Sciatic nerve (tissue), 2 donors: ENCODE measurements around the gene POTEJ. TPM values are rescaled to one million over a fixed set of nuclear protein-coding genes. Genes with fewer than 3 reads are reported as not detected.
A peak's percentile ranks its signal among the peaks of the same experiment; 100 is the strongest.
"Not testable (repeated sequence)": the region's sequence is repeated elsewhere in the genome, so short reads cannot be mapped to it uniquely, and the experiment has no call there.

Source experiments
- ATAC-seq: fragments of 200-7000 bp; cut with Tn5 transposase; one replicate; pipeline ENCODE4 v1.9.1; 2020; ENCODE audit warnings: mild to moderate bottlenecking, moderate library complexity
- DNase-seq: peaks from one replicate; pipeline ENCODE4 v3.0.0-alpha.2; 2020; ENCODE audit warnings: low spot score
- intact Hi-C: fragments of 100-400 bp; cut with DNase I; formaldehyde crosslinking; loops from one replicate; pipeline ENCODE4 v1.14.2; 2022
- total RNA-seq: library from RNA; stranded (reverse); fragmentation: NEBNext Ultra II Directional; extraction: Animal tissue kit (Norgen Biotek cat#: 25700); gene quantifications from one replicate; pipeline ENCODE4 v1.2.1, GENCODE V29; 2021
- donor health status: DM: no; HTN: no; CAD: no.
- donor health status: DM: no; HTN: no; CAD: no.

Gene POTEJ
- not detected for total RNA-seq

DNA sequence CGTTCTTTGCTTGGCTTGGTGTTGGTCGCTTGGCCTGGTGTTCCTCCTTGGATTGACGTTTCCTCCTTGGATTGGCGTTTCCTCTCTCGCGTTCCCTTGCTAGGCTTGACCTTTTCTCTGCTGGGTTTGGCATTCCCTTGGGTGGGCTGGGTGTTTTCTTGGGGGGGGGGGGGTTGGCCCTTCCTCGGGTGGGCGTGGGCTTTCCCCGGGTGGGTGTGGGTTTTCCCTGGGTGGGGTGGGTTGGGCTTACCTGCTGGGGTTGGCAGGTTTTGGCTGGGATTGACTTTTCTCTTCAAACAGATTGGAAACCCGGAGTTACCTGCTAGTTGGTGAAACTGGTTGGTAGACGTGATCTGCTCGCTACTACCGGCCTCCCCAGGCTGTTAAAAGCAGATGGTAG, at the start of gene POTEJ:
Gene POTEJ (plus strand): TSS at position 301 of the 400 bp plus-strand sequence. CDS start 93 bp downstream, at position 394.
- ATAC-seq, DNase-seq, intact Hi-C loops: not testable (repeated sequence)

DNA sequence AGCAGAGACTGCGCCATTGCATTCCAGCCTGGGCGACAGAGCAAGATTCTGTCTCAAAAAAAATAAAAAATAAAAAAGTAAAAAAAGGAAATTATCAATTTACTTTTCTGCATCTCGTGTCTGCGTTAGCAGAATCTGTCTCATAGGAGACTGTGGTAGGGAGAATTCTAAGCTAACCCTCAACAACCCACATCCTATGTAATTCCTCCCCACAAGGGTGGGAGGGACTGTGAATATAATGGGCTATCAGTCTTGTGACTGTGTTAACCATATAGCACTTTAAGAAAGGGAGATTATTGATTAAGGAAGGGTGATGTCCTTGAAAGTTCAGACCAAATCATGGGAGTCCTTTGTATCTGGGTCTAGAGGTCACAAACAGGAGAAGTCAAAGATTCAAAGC, 45.1 kb upstream of the POTEJ start:
- DNase-seq, intact Hi-C loops, ATAC-seq: not testable (repeated sequence)

GRCh38 chr2:130571929-130572328, 39.3 kb upstream of the POTEJ start:
- DNase-seq, ATAC-seq, intact Hi-C loops: not testable (repeated sequence)

DNA sequence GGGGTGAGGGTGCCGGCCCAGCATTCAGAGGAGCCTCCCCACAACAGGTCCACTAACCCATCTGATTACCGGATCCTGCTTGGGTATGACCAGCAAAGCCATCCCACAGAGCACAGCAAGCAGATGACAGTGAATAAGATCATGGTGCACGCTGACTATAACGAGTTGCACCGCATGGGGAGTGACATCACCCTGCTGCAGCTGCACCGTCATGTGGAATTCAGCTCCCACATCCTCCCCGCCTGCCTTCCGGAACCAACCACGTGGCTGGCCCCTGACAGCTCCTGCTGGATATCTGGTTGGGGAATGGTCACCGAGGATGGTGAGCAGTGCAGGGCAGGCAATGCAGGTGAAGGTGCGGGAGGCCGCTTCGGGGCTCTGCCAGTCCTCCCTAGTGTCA, 37.0 kb upstream of the POTEJ start:
- ATAC-seq, intact Hi-C loops, DNase-seq: not testable (repeated sequence)

GRCh38 chr2:130576209-130576784, 34.9 kb upstream of the POTEJ start:
- DNase-seq, intact Hi-C loops: not testable (repeated sequence)
- ATAC-seq: peak; percentile 20

GRCh38 chr2:130577559-130577958, 33.7 kb upstream of the POTEJ start:
- DNase-seq, ATAC-seq, intact Hi-C loops: not testable (repeated sequence)

- ATAC-seq, DNase-seq, intact Hi-C loops: not testable (repeated sequence)
These were observed 32.1 kb upstream of the POTEJ start for GRCh38 chr2:130579121-130579520.

DNA sequence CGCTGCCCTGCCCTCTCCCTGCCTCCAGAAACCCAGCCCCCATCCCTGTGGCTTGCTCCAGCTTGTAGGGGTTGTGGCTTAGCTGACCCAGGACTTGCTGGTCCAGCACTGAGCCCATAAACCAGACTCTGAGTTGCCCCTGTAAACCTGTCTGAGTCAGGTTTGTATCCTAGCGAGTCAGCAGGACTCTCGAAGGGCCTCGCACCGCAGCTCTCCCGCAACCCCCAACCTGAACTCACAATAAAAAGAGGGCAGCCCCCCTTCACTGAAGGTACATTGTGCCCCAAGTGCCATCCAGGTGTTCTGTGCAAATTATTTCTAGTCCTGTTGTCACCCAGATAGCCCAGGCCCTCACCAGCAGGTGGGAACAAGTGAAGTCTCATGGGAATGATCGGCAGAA, 29.7 kb upstream of the POTEJ start:
- intact Hi-C loops, DNase-seq, ATAC-seq: not testable (repeated sequence)

- intact Hi-C loops, DNase-seq, ATAC-seq: not testable (repeated sequence)
These were observed 28.3 kb upstream of the POTEJ start for GRCh38 chr2:130582970-130583369.

GRCh38 chr2:130583582-130583981, 27.7 kb upstream of the POTEJ start:
- ATAC-seq, DNase-seq, intact Hi-C loops: not testable (repeated sequence)

GRCh38 chr2:130584726-130585125, 26.5 kb upstream of the POTEJ start:
- DNase-seq, intact Hi-C loops, ATAC-seq: not testable (repeated sequence)

DNA sequence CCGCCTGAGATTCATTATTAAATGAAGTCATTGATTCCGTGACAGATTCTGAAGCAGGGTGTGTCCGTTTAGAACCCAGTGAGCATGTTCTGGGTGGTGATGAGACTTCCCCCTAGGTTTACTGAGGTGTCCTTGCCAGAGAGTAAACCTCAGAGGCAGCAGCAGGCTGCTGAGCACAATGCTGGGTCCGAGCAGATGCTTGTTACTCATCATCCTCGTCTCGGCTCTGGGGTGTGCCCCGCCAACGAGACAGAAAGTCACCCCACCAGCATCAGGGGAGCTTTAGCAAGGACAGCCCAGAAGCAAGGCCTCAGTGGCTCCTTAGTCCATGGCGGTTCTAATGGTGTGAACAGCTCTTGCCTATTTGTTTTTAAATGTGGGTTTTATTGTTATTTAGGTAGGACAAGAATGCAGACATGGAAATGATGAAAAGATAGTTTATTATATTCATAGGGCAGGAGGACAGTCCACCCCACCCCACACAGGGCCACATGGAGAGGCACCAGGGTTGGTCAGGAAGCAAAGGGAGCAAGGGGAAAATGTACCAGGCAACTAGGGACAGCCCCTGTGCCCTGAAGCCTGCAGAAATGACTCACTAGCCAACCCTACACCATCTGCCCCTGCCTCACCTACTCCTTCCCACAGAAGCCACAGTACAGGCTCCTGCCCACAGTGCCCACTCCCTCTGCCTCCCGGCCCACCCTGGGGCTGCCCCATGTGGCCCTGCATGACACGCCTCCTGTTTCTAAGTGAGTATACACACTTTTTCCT, 22.4 kb upstream of the POTEJ start:
- ATAC-seq, intact Hi-C loops: not testable (repeated sequence)
- DNase-seq: peak; percentile 45

DNA sequence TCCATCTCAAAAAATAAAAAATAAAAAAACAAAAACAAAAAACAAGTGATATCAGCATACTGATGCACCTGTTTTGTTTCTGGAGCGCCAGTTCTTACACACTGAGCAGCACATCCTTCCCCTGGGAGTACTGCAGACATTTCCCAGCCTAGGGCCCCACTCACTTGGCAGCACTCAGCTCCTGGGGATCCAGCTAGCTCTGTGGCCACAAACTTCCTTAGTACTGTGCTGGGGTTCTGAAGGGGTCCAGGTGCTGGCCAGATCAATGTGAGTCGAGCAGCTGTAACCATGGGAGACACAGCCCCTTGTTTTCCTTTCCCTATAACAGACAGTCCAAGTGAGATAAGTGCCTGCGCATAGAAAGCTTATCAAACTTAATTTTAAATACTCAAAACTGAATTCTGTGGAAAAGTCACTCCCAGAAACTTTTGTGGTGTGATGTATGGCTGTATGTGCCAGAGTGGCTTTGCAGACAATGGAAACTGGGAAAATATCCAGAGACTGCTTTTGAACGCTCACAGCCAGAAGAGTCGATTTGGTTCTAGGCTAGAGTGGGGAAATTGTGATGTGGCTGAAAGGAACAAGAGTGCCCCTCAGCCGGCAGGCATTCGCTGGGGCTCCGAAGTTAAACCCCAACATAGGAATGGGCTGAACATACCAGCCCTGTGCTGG, 20.9 kb upstream of the POTEJ start:
- intact Hi-C loops, DNase-seq, ATAC-seq: not testable (repeated sequence)

- peak; percentile 19 for ATAC-seq
- intact Hi-C loops: not testable (repeated sequence)
These were observed 20.3 kb upstream of the POTEJ start for GRCh38 chr2:130590842-130591359.

DNA sequence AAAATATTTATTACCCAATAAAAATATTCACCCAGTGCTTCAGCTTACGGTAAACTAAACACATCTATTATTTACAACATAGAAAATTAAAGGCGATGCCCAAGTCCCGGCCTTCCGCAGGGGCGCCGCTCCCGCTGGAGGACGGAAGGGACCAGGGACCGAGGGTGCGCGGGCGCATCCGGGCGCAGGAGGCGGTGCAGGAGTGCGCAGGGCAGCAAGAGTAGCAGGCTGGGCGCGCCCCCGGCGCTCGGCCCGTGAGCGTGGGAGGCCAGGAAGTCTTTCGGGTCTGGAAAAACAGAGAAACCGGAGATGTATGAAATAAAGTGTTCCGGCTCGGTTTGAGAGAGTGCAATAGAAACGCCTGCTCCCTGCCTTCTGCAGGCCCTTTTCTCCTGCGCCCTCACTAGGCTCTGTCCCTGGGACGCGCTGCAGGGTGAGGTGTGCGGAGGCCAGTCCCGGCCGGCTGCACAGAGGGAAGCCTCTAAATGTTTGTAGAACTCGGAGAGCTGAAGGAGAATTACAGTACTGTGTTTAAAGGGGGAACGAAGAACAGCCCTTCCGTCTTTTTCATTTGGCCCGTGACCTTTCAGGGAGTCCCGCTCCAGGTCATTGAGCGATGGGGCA, 18.3 kb upstream of the POTEJ start:
- DNase-seq, ATAC-seq, intact Hi-C loops: not testable (repeated sequence)

More at GRCh38 chr2:130590842-130591359, 20.3 kb upstream of the POTEJ start:
- DNase-seq: not testable (repeated sequence)

DNA sequence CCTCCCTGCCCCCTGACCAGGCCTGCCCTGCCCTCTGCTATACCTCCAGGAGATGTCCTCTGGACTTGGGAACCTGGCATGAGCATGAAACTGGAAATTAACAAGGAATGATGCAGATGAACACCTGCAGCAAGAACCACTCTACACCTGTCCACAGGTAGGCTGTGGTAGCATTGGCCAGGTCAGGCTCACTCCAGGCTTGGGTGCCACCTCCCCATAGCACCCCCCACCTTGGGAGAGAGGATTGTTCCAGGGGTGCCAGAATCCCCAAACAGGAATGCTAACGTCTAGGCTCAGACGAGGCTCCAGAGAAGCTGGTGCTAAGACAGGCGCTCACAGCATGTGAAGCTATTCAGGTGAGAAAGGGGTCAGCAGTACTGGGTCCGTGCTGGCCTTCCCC, 17.2 kb upstream of the POTEJ start:
- not testable (repeated sequence) for ATAC-seq, DNase-seq

DNA sequence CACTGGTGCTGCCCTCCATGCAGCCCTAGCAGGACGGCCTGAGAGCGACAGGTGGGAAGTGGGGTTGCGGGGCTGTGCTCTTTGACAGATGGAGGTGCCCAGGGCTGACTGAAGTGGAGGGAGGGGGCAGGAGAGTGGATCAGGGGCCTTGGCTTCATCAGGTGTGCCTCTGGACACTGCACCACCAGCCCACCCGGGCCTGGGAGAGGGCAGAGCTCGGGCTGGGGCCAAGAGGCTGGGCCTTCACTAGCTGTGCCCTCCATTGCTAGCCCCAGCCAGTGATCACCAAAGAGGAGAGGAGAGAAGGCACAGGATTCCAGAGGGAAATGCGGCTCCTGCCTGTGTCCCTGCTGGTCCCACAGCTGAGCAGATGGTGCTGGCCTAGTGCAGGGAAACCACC, 14.5 kb upstream of the POTEJ start:
- ATAC-seq: peak; percentile 33
- DNase-seq, intact Hi-C loops: not testable (repeated sequence)

More for the DNA sequence above, 17.2 kb upstream of the POTEJ start:
- intact Hi-C loops: not testable (repeated sequence)

DNA sequence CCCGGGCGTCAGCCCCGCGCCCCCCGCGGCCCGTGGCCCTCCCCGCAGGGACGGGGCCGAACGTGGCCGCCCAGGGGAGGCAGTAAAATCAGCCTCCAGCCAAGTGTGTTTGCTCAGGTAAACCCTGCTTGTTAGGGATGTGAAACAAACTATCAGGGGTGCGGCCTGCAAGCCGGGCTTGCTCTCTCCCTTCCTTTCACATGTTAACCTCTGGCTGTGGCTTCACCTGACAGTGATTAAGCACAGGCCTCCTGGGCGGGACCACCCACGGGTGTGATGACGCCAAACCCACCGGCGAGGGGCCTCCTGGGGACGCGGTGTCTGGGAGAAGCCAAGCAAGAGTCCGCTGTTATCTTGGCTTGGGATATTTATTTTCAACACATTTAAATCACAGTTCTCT, 13.2 kb upstream of the POTEJ start:
- intact Hi-C loops, DNase-seq, ATAC-seq: not testable (repeated sequence)

DNA sequence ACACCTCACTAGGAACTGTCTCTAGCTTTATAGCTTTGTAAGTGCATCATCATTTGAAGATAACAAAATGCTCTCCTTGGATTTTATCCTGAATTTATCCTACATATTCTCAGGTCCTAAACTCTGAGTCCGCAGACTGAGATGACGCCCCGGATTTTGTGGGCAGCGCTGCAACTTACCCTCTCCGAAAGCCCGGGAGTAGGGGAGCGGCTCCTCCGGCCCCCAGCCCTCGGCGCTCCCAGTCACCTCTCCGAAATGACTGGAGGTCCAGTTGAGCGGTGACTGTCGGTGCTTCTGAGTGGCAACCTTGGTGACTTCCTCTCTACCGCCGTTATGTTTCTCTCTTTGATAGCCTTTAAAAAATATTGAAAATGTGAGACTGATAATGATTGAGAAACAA, 12.8 kb upstream of the POTEJ start:
- DNase-seq, ATAC-seq, intact Hi-C loops: not testable (repeated sequence)
